H7 (cell line): Measurements from ENCODE around the gene MBD6. TPM values are rescaled to one million over a fixed set of nuclear protein-coding genes. Genes with fewer than 3 reads are reported as not detected.

Experiments used
- DNase-seq: peaks from one replicate; pipeline ENCODE4 v3.0.0; 2012
- H3K27me3 ChIP-seq: 2 replicates; pipeline ENCODE4 v1.6.0; 2011; ENCODE audit warnings: mild to moderate bottlenecking, low read length; ENCODE audit not compliant: control insufficient read depth, insufficient read depth
- H3K36me3 ChIP-seq: replicated peaks from 2 replicates; pipeline ENCODE4 v1.5.1; 2011; ENCODE audit warnings: low read length; ENCODE audit not compliant: control insufficient read depth, insufficient read depth
- H3K4me3 ChIP-seq: 2 replicates; pipeline ENCODE4 v1.5.1; 2011; ENCODE audit warnings: low read depth, mild to moderate bottlenecking, control low read depth, low read length, moderate library complexity; ENCODE audit not compliant: insufficient read depth
- total RNA-seq: library from RNA; depleted of rRNA; stranded (reverse); fragments of >200 nt; shearing (Covaris generic); gene quantifications from 2 replicates; pipeline ENCODE4 v1.2.3, GENCODE V29; 2014

The MBD6 gene
- total RNA-seq, 1 experiment from 2014 or later: 3.8 TPM

DNA sequence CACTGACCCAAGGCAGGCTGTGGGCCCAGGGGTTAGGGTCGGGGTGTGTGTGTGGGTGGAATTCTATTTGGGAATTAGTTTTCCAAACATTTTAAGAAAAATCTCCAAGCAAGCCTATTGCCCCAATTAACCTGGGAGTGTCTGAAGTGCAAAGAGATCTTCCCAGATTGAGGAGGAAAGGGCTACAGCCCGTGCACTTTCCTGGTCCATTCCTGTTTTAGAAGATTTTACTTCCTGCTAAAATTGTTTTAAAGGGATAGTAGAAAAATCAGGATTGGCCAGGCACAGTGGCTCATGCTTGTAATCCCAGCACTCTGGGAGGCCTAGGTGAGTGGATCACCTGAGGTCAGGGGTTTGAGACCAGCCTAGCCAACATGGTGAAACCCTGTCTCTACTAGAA is 19.1 kb downstream of the MBD6 start:
- H3K4me3 ChIP-seq: no peak overlapping the region
- no peak for DNase-seq
- no peaks in the 10 kb centered on the region for H3K27me3 ChIP-seq
- H3K36me3 ChIP-seq: peaks cover 3% of the 10 kb centered on the region

DNA sequence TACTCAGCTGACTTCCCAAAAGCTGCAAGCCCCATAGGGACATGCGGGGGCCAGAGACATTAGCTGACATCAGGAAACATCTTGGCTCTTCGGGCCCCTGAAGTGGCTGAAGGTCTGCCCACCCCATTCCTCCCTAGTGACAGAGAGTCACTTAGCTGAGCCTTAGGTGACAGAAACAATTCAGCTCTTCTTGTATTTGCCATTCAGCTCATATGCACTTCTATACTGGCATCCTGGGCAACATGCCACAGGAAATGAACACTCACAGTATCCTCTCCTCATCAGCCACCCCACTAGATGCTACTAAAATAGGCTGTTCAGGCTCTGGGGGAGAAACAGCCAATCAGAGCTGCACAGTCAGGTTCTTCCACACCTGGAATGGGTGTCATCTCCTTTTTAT is 21.0 kb downstream of the MBD6 start:
- Histone ChIP-seq H3K27me3 (peaks cover 6% of the 10 kb centered on the region; the same call in 1 of the 2 replicates), H3K36me3 (peaks cover 1% of the 10 kb centered on the region), H3K4me3 (no peak overlapping the region)
- no peak for DNase-seq

DNA sequence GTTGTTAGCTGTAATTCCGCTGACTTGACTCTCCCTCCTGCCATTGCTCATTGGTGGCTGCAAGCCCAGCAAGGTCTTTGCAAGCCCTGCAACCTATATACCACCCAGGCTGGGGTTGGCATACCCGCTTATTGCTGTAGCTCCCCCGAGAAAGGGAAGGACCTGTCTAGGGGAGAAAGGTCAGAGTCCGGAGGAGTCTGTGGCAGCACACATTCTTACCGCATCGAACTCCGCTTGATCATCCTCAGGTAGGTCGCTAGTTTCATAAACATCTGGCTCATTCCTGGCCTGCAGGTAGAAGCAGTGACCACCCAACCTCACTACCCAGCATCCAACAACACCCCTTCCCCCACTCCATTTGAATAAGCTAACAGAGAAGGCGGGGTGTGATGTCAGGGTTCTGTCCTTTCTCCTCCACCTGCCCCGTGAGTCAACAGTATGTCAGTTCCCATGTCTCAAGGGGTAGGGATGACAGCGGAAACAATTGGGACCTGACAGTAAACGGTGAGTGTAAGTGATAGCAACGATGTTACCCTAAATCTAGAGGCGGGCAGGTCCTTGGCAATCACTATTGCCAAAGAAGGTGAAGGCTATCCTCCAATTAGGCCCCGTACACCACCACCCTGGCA is 23.3 kb downstream of the MBD6 start:
- Histone ChIP-seq H3K27me3 (peaks cover 27% of the 10 kb centered on the region), H3K4me3 (peak overlapping the region; percentile 82), H3K36me3 (peaks cover 1% of the 10 kb centered on the region; the same call in 1 of the 2 replicates)
- DNase-seq: peak; percentile 39

DNA sequence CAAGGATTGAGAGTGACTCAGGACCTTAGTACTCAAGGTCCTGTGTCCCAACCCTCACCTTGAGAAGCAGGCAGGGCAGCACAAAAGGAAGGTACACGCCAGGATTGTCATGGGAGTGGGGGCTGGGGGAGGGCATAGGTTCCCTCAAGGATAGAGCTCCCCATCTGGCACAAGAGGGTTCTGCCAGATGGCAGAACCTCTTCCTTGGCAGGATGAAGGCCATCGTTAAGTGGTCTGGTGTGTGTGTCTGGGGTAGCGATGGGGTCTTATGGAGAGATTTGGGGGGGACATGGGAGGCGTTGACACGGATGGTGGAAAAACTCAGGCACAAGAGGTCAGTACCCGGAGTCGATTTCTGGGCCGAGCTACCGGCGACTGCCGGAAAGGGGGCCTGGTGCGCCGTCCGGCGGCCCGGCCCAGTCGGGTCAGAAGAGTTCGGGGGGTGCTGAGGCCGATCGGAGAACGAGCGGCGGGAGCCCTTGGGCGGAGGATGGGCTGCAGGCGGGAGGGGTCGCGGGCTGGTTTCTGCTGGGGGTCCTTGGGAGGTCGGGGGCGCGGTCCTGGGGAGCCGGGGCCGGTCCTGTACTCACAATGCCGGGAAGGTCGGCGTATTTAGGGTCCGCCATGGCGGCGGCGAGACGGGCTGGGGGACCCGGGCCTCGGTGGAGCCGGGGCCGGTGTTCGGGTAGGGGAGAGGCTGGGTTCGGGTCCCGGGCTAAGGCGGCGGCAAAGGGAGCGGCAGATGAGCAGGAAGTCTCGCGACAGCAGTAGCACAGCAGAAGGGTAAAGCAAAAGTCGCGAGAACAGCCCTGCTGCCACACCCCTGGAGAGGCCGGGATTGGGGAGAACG is 24.0 kb downstream of the MBD6 start, which contains the start of gene DCTN2:
Gene DCTN2, minus strand, starts transcription at position 755 of the 850 bp plus-strand sequence. Its CDS starts 129 bp downstream, at position 626.
- peak; percentile 65 for DNase-seq
- H3K4me3 ChIP-seq: peak within 1 kb of the TSS; percentile 82
- peaks cover 1% of the 10 kb centered on the region; the same call in 1 of the 2 replicates for H3K36me3 ChIP-seq
- peaks cover 33% of the 10 kb centered on the region for H3K27me3 ChIP-seq

DNA sequence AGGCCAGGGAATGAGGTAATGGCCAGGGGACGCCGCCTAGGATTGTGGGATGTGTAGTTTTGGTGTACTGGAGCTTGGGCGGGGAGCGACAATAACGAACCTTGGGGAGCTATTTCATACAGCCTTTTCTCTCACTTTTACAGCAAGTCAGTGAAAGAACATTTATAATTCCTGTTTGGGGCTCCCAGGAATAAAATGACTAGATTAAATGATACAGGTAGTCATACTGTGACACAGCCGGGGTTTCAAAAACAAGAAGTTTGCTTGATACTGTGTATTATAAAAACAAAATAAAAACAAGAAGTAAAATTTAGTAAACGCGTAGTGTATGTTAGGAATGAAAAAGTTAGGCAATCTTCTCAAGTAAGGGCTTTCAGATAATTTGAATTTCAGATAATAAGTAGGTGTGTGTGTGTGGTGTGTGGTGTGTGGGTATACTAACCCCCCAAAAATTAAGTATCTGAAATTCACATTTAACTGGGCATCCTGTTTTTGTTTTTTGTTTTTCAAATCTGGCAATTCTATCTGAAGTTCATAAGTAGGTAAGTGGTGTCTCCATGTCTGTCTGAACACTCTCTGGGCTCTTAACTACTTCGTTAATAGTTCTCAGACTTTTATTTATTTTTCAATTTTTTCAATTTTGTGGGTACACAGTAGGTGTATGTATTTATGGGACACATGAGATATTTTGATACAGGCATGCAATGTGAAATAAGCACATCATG is 24.8 kb downstream of the MBD6 start:
- Histone ChIP-seq H3K27me3 (peaks cover 33% of the 10 kb centered on the region), H3K36me3 (peaks cover 1% of the 10 kb centered on the region; the same call in 1 of the 2 replicates)

DNA sequence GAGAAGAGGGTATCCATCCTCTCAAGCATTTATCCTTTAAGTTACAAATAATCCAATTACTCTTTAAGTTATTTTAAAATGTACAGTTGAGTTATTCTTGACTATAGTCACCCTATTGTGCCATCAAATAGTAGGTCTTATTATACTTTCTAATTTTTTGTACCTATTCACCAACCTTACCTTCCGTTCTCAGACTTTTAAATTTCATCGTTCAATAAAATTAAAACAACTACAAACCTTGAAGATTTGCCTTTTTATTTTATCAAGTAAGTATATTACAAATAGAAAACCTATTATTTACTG is 25.3 kb downstream of the MBD6 start:
- H3K27me3 ChIP-seq: peaks cover 36% of the 10 kb centered on the region
- no peak overlapping the region for H3K4me3 ChIP-seq
- no peak for DNase-seq
- H3K36me3 ChIP-seq: 0 out of 2 replicates have a peak, but pooled peaks cover 1% of the 10 kb centered on the region

More for the DNA sequence above, 24.8 kb downstream of the MBD6 start:
- DNase-seq: peak; percentile 97
- peak overlapping the region; percentile 82; the same call in 1 of the 2 replicates for H3K4me3 ChIP-seq

DNA sequence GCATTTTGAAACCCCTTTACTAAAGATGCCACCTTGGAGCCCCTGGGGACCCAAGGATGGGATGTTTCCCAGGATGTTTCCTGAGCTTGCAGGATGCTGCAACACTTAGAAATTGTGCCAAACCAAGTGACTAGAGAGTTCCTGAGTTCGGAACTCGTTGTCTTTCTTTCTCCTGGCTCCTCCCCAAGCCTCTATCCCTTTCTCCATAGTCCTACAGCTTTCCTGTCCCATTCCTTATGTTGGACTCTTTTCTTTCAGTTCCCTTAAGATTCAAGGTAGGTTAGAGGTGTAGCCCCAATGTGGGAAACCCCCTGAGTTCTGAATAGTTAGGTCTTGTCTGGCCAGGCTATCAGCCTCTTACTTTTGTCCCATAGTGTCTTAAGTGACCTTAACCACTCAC is 25.9 kb downstream of the MBD6 start:
- DNase-seq: no peak
- H3K36me3 ChIP-seq: 0 out of 2 replicates have a peak, but pooled peaks cover 1% of the 10 kb centered on the region
- H3K27me3 ChIP-seq: peaks cover 36% of the 10 kb centered on the region
- no peak overlapping the region for H3K4me3 ChIP-seq

DNA sequence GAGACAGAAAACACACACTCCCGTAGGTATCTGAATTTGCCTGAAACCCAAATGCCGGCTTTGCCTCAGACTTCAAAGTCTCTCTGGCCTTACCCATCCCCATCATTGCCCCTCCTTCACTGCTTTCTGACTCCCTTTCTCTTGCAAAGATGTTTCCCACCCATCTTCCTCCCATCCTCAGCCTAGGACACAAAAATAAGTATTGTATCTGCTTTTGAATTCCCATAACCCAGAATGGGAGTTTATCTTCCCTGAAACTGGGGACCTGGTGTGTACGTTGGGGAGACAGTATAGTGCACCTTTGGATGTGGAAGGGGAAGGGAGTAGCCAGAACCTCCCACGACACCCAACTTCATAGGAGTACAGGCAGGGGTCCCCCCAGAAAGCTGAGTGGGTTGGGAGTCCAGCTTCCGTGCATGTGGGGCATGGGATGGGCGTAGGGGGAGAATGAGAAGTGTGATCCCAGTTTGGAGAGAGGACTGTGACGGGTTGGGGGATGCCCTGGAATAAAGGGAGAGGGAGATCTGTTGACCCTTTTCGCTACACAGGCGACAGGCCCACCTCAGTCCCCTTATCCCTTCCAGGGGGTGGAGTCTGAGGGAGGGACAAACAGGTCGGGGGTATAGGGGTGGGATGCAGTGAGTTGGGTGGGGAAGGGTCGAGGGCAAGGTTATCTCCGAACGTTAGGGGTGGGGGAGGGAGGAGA is 26.7 kb downstream of the MBD6 start:
- no peak for DNase-seq
- peaks cover 36% of the 10 kb centered on the region for H3K27me3 ChIP-seq
- H3K4me3 ChIP-seq: peak overlapping the region; percentile 72
- H3K36me3 ChIP-seq: 0 out of 2 replicates have a peak, but pooled peaks cover 1% of the 10 kb centered on the region

DNA sequence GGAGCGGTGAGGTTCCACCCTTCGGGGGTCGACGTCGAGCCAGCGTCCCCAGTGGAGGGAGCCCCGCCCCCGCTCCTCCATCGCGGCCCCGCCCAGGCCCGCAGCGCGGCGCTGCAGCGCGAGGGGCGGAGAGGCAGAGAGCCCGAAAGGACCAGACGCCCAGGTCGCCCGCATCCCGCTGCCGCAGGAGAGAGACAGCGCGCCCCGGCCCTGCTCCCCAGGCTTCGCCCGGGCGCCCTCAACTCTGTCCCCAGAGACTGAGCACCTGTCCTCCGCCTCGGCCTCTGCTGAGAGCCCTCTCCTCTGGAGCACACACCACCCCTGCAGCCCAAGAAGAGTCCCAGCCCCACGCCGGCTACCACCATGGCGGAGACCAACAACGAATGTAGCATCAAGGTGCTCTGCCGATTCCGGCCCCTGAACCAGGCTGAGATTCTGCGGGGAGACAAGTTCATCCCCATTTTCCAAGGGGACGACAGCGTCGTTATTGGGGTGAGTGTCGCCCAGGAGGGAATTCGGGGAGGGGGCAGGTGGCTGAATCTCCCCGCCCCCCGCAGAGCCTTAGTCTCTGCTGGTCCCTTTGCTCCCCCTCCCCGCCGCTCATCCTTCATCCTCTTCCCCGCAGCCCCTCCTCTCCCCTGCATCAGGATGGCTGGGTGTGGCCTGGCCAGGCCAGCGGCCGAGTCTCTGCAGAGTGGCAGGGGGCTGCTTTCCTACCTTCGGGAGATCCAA is 27.5 kb downstream of the MBD6 start, which contains the start of gene KIF5A:
Gene KIF5A, plus strand, starts transcription at position 136 of the 732 bp plus-strand sequence. Its CDS starts 228 bp downstream, at position 364.
- H3K36me3 ChIP-seq: 0 out of 2 replicates have a peak, but pooled peaks cover 1% of the 10 kb centered on the region
- DNase-seq: peak; percentile 97
- H3K27me3 ChIP-seq: peaks cover 36% of the 10 kb centered on the region
- H3K4me3 ChIP-seq: peak within 1 kb of the TSS; percentile 72

DNA sequence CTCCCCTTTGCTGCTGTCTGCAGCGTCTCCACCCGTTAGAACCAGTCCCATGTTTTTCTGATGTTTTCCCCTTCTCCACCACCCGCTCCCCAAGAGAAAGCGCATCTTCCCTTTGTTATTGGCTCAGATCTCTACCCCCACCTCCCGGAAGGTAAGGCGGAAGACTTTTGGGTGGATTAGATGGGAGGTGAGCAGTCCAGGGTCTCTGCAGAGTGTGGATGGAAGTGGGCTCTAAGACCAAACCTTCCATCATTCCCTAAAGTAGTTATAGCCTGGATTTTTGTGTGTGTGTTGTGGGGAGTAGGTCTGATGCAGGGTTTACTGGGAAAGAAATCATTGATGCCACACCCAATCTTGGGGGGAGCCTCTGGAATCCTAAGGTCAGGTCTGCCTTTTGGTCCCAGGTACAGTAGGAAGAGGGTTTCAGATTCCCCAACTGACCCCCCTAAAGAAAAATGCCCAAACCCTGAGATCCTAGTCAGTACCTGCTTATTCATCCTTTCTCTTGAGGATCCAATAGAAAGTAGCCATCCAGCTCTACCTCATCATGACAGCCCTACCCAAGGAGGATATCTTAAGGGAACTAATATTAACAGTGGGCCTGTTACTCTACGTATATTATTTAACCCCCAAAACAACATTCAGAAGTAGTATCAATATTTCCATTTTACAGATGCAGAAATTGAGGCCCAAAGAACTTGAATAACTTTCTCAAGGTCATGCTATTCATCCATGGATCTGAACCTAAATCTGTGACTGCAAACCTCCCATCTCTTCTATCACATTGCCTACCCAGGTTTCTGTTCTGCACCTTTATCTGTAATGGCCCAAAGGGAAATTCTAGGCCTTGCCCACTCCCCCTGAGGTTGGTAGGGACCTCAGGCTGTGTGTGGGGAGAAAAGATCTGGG is 28.3 kb downstream of the MBD6 start:
- peak overlapping the region; percentile 72; the same call in 1 of the 2 replicates for H3K4me3 ChIP-seq

DNA sequence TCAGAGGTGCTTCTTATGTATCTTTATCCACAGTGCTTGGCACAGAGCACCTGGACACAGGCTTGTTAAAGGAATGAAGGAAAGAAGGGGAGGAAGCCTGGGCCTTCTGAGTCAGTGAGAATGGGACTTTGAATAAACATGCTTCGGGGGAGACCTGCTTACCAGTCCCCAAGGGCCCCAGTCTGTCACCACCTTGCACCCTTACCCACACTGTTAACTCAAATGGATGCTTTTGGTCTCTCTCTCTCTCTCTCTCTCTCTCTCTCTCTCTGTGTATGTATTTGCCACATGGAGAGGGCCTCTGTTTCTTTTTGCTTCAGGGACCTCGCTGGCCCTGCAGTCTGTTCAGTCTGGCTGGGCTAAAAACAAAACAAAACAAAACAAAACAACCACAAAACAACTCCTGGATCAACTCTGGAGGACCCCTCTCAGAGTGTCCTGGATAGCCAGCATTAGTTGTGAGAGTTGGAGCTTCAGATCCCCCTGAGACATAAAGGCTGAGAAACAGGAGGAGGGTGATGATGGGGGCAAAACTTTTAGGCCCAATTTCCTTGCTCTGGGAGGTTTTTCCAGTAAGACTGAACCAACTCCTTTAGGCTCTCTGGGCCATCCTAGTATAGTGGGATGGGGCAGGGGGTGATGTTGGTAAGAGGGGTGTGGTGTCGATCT is 29.1 kb downstream of the MBD6 start:
- DNase-seq: no peak
- Histone ChIP-seq H3K27me3 (peaks cover 36% of the 10 kb centered on the region), H3K4me3 (no peak overlapping the region), H3K36me3 (no peaks in the 10 kb centered on the region)

More for the DNA sequence above, 28.3 kb downstream of the MBD6 start:
- Histone ChIP-seq H3K36me3 (0 out of 2 replicates have a peak, but pooled peaks cover under 1% of the 10 kb centered on the region), H3K27me3 (peaks cover 36% of the 10 kb centered on the region)
- DNase-seq: no peak

DNA sequence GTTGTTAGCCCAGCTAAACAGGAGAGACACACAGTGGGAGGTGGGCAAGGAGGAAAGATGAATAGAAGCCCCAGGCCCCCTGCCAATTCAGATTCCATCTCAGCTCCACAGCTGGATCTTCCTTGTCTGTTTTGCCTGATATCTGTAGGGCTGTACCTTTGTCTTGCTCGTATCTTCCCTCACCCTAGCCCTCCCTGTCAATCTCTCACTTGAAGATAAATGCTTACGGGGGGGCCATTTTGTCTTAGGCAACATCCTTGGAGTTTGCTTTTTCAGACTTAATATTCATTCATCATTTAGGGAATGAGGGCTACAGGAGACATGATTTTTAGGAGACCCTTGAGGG is 29.7 kb downstream of the MBD6 start:
- H3K36me3 ChIP-seq: no peaks in the 10 kb centered on the region
- DNase-seq: peak; percentile 44
- H3K27me3 ChIP-seq: peaks cover 36% of the 10 kb centered on the region
- H3K4me3 ChIP-seq: no peak overlapping the region
